ENCODE measurements around the gene SH2B2. TPM values are rescaled to one million over a fixed set of nuclear protein-coding genes. Genes with fewer than 3 reads are reported as not detected.

SH2B2 gene
- total and polyA plus RNA-seq, 2 donors (not counting 1 experiment from before 2014, with no cell fraction given): 0.18 to 2.0 TPM

- H2AFZ ChIP-seq (ENCODE audit: low read length): no peak overlapping the region
These were observed 9.4 kb downstream of the SH2B2 start for GRCh38 chr7:102296179-102296438.

GRCh38 chr7:102296514-102296913, 9.8 kb downstream of the SH2B2 start:
- H3K4me2 ChIP-seq (ENCODE audit: extremely low read depth, insufficient read depth, low read length): no peak overlapping the region
- no peak overlapping the region for H3K4me3 ChIP-seq (replicated peaks in 1 of 4; ENCODE audit: control extremely low read depth in 1 of 4, insufficient read depth in 1 of 4, low read depth in 3 of 4, low read length in 4 of 4)
- H4K20me1 ChIP-seq (ENCODE audit: control insufficient read depth, extremely low read depth, insufficient read depth, low read length): no peaks in the 10 kb centered on the region
- H3K79me2 ChIP-seq (ENCODE audit: control insufficient read depth, insufficient read depth, low read length): no peaks in the 10 kb centered on the region
- H3K9ac ChIP-seq (ENCODE audit: insufficient read depth, low read length): no peak overlapping the region
- TF ChIP-seq EZH2 (IDR thresholded peaks at IDR 0.05; ENCODE audit: low read length, missing control alignments) (no peak), CTCF (conservative IDR thresholded peaks at IDR 0.05 in 1 of 2, IDR thresholded peaks at IDR 0.05 in 1 of 2; ENCODE audit: low read depth in 1 of 2, low read length in 2 of 2) (no peak)
- no peaks in the 10 kb centered on the region for H3K9me3 ChIP-seq (ENCODE audit: control insufficient read depth, insufficient read depth, low read depth, low read length)
- H2AFZ ChIP-seq (ENCODE audit: low read length): no peak overlapping the region
- DNase-seq (ENCODE audit: low read depth in 2 of 2): no peak
- H3K4me1 ChIP-seq (ENCODE audit: control insufficient read depth, extremely low read depth, insufficient read depth, low read length): no peaks in the 10 kb centered on the region
- peaks cover 6% of the 10 kb centered on the region for H3K27me3 ChIP-seq (ENCODE audit: control insufficient read depth, insufficient read depth, low read length)
- H3K36me3 ChIP-seq (ENCODE audit: control insufficient read depth, insufficient read depth, low read length): no peaks in the 10 kb centered on the region
- H3K27ac ChIP-seq (ENCODE audit: insufficient read depth, low read length): no peak overlapping the region

More at GRCh38 chr7:102296179-102296438, 9.4 kb downstream of the SH2B2 start:
- Histone ChIP-seq H4K20me1 (ENCODE audit: control insufficient read depth, extremely low read depth, insufficient read depth, low read length) (no peaks in the 10 kb centered on the region), H3K9me3 (ENCODE audit: control insufficient read depth, insufficient read depth, low read depth, low read length) (no peaks in the 10 kb centered on the region), H3K4me2 (ENCODE audit: extremely low read depth, insufficient read depth, low read length) (no peak overlapping the region), H3K9ac (ENCODE audit: insufficient read depth, low read length) (no peak overlapping the region), H3K27me3 (ENCODE audit: control insufficient read depth, insufficient read depth, low read length) (peaks cover 6% of the 10 kb centered on the region), H3K4me3 (replicated peaks in 1 of 4; ENCODE audit: control extremely low read depth in 1 of 4, insufficient read depth in 1 of 4, low read depth in 3 of 4, low read length in 4 of 4) (no peak overlapping the region), H3K36me3 (ENCODE audit: control insufficient read depth, insufficient read depth, low read length) (no peaks in the 10 kb centered on the region), H3K27ac (ENCODE audit: insufficient read depth, low read length) (no peak overlapping the region), H3K79me2 (ENCODE audit: control insufficient read depth, insufficient read depth, low read length) (no peaks in the 10 kb centered on the region), H3K4me1 (ENCODE audit: control insufficient read depth, extremely low read depth, insufficient read depth, low read length) (no peaks in the 10 kb centered on the region)
- TF ChIP-seq CTCF (conservative IDR thresholded peaks at IDR 0.05 in 1 of 2, IDR thresholded peaks at IDR 0.05 in 1 of 2; ENCODE audit: low read depth in 1 of 2, low read length in 2 of 2) (no peak), EZH2 (IDR thresholded peaks at IDR 0.05; ENCODE audit: low read length, missing control alignments) (no peak)
- no peak for DNase-seq (ENCODE audit: low read depth in 2 of 2)

- Histone ChIP-seq H3K27me3 (ENCODE audit: control insufficient read depth, insufficient read depth, low read length) (peaks cover 1% of the 10 kb centered on the region), H2AFZ (ENCODE audit: low read length) (no peak overlapping the region), H4K20me1 (ENCODE audit: control insufficient read depth, extremely low read depth, insufficient read depth, low read length) (no peaks in the 10 kb centered on the region), H3K4me1 (ENCODE audit: control insufficient read depth, extremely low read depth, insufficient read depth, low read length) (no peaks in the 10 kb centered on the region), H3K27ac (ENCODE audit: insufficient read depth, low read length) (no peak overlapping the region), H3K4me2 (ENCODE audit: extremely low read depth, insufficient read depth, low read length) (no peak overlapping the region), H3K79me2 (ENCODE audit: control insufficient read depth, insufficient read depth, low read length) (no peaks in the 10 kb centered on the region), H3K9me3 (ENCODE audit: control insufficient read depth, insufficient read depth, low read depth, low read length) (no peaks in the 10 kb centered on the region), H3K36me3 (ENCODE audit: control insufficient read depth, insufficient read depth, low read length) (no peaks in the 10 kb centered on the region), H3K9ac (ENCODE audit: insufficient read depth, low read length) (no peak overlapping the region), H3K4me3 (replicated peaks in 1 of 4; ENCODE audit: control extremely low read depth in 1 of 4, insufficient read depth in 1 of 4, low read depth in 3 of 4, low read length in 4 of 4) (no peak overlapping the region)
- DNase-seq (ENCODE audit: low read depth in 2 of 2): no peak
- TF ChIP-seq CTCF (conservative IDR thresholded peaks at IDR 0.05 in 1 of 2, IDR thresholded peaks at IDR 0.05 in 1 of 2; ENCODE audit: low read depth in 1 of 2, low read length in 2 of 2) (no peak), EZH2 (IDR thresholded peaks at IDR 0.05; ENCODE audit: low read length, missing control alignments) (no peak)
These were observed 11.0 kb downstream of the SH2B2 start for GRCh38 chr7:102297487-102298218.

Data from fibroblast of lung (primary cell).